ENCODE data around the gene CUEDC1. TPM values are rescaled to one million over a fixed set of nuclear protein-coding genes. Genes with fewer than 3 reads are reported as not detected.

CUEDC1 gene
- total and polyA plus RNA-seq, 2 of the 13 experiments (the other 11 are each of a cell fraction or from before 2014, with no cell fraction given) = 7.4 to 12.9 TPM

GRCh38 chr17:57875290-57876022 lies 79.8 kb downstream of the CUEDC1 start (continued):
- TF ChIP-seq IRF2 (CRISPR knock-in tag; IDR thresholded peaks at IDR 0.05) = peak; percentile 65; the same call in 1 of the 2 replicates
- TF ChIP-seq ZNF367 (CRISPR knock-in tag; IDR thresholded peaks at IDR 0.05; ENCODE audit: borderline replicate concordance) = no peak
- peak; percentile 76 for TF ChIP-seq PRDM10 (CRISPR knock-in tag; IDR thresholded peaks at IDR 0.05; ENCODE audit: low read depth)
- TF ChIP-seq MZF1 (CRISPR knock-in tag; IDR thresholded peaks at IDR 0.05; ENCODE audit: borderline replicate concordance) = no peak
- TF ChIP-seq LRRFIP1 (CRISPR knock-in tag; conservative IDR thresholded peaks at IDR 0.05) = no peak
- TF ChIP-seq SRSF9 (IDR thresholded peaks at IDR 0.05; ENCODE audit: borderline replicate concordance, insufficient read depth, low read depth, low read length, poor library complexity, severe bottlenecking) = no peak
- TF ChIP-seq ZNF570 (CRISPR knock-in tag; IDR thresholded peaks at IDR 0.05; ENCODE audit: borderline replicate concordance) = no peak
- no peak for TF ChIP-seq SNAPC2 (CRISPR knock-in tag; IDR thresholded peaks at IDR 0.05)
- no peak for TF ChIP-seq ZNF143 (CRISPR knock-in tag; IDR thresholded peaks at IDR 0.05)
- no peak for TF ChIP-seq ZNF784 (CRISPR knock-in tag; IDR thresholded peaks at IDR 0.05; ENCODE audit: borderline replicate concordance)
- peak; percentile 33; the same call in 1 of the 2 replicates for TF ChIP-seq THAP9 (CRISPR knock-in tag; IDR thresholded peaks at IDR 0.05; ENCODE audit: borderline replicate concordance)
- no peak for TF ChIP-seq ZNF772 (CRISPR knock-in tag; IDR thresholded peaks at IDR 0.05)
- TF ChIP-seq PLSCR1 (CRISPR knock-in tag; IDR thresholded peaks at IDR 0.05; ENCODE audit: borderline replicate concordance) = no peak
- TF ChIP-seq TFDP2 (CRISPR knock-in tag; IDR thresholded peaks at IDR 0.05) = no peak

All from HepG2 (cell line).